T-helper 2 cell treated with Interferon-gamma antibody and Interleukin-4, amounts not matched to agents 100 ng/mL and 5 ng/mL, for 36 hours (primary cell): ENCODE measurements around the gene PLA2G4D. TPM values are rescaled to one million over a fixed set of nuclear protein-coding genes. Genes with fewer than 3 reads are reported as not detected.
"Not testable (repeated sequence)": the region's sequence is repeated elsewhere in the genome, so short reads cannot be mapped to it uniquely, and the experiment has no call there.

Experiments
- intact Hi-C: fragments of 100-400 bp; cut with micrococcal nuclease; formaldehyde crosslinking; loops from one replicate; pipeline ENCODE4 v1.15.1; 2023
- total RNA-seq: library from RNA; stranded (reverse); gene quantifications from 2 replicates; pipeline ENCODE4 v1.2.3, GENCODE V29; 2022

The PLA2G4D gene
- total RNA-seq, 1 donor from 2014 or later, result not detected

GRCh38 chr15:42092398-42093318 lies 1.7 kb downstream of the PLA2G4D start:
- intact Hi-C loops, result no loop called here

DNA sequence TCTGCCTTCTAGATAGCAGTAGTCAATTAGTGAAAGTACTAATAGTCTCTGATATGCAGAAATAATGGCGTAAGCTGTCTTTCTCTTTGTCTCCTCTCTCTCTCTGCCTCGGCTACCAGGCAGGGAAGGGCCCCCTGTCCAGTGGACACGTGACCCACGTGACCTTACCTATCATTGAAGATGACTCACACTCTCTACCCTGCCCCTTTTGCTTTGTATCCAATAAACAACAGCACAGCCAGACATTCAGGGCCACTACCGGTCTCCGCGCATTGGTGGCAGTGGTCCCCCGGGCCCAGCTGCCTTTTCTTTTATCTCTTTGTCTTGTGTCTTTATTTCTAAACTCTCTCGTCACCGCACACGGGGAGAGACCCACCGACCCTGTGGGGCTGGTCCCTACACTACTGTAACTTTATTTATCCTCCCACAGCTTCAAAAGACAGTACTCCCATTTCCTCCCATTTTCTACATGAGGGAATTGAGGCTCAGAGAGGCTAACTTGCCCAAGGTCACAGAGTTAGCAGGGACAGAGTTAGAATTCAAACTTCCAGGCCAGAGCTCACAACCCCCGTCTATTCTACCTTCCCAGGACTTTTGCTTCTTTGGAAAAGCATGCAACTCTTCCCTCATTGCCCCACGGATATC lies 2.5 kb downstream of the PLA2G4D start:
- intact Hi-C loops, result not testable (repeated sequence)

- intact Hi-C loops, result no loop called here
These were observed 3.6 kb downstream of the PLA2G4D start for GRCh38 chr15:42090781-42091180.

DNA sequence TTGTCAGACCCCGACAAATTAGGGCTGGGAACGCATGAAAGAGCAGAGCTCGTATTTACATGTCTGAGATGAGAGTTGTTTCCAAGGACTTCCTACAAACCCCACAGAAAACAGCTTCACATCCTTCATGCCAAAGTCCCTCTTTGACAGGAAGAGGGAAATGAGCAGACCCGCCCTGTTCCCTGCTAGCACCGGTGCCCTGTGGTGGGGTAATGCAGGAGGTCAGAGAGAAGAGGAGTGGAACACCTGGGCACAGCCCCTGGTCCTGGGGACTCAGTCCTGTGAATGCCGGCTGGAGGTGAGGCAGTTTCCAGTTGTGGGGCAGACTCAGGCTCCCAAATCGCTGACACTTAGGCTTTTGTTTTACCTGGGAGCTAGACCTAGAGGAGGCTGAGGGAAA lies 4.0 kb downstream of the PLA2G4D start:
- intact Hi-C loops, result no loop called here

GRCh38 chr15:42089942-42090341 lies 4.4 kb downstream of the PLA2G4D start:
- intact Hi-C loops, result no loop called here

- intact Hi-C loops, result no loop called here
These were observed 5.3 kb downstream of the PLA2G4D start for GRCh38 chr15:42088801-42089640.

- intact Hi-C loops, result no loop called here
These were observed 6.2 kb downstream of the PLA2G4D start for GRCh38 chr15:42087926-42088800.

GRCh38 chr15:42087460-42087859 lies 6.9 kb downstream of the PLA2G4D start:
- intact Hi-C loops, result no loop called here

- intact Hi-C loops, result no loop called here
These were observed 8.6 kb downstream of the PLA2G4D start for GRCh38 chr15:42085721-42086120.

GRCh38 chr15:42085236-42085605 lies 9.1 kb downstream of the PLA2G4D start:
- intact Hi-C loops, result no loop called here

GRCh38 chr15:42084465-42085235 lies 9.7 kb downstream of the PLA2G4D start:
- intact Hi-C loops, result loop anchor here (1.0 kb wide), 1 partner anchor 95 kb away; no protein-coding TSS in a partner anchor

- intact Hi-C loops, result loop anchor here (1.0 kb wide), 1 partner anchor 95 kb away; no protein-coding TSS in a partner anchor
These were observed 10.4 kb downstream of the PLA2G4D start for GRCh38 chr15:42083916-42084315.

DNA sequence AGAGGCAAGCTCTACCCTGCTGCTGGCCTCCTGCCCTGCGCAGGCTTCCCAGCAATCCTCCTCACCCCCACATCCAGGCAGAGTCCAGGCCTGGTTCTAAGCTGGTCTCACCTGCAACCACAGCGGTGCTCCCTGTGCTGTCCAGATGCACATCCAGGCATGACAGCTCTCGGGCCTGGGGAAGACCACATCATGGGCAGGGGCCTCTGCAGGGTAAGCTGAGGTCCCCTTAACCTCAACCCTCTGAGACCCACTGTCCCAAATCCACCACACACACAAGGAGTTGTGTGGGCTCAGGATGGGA lies 10.8 kb downstream of the PLA2G4D start:
- intact Hi-C loops, result no loop called here

- intact Hi-C loops, result no loop called here
These were observed 11.3 kb downstream of the PLA2G4D start for GRCh38 chr15:42082823-42083604.

DNA sequence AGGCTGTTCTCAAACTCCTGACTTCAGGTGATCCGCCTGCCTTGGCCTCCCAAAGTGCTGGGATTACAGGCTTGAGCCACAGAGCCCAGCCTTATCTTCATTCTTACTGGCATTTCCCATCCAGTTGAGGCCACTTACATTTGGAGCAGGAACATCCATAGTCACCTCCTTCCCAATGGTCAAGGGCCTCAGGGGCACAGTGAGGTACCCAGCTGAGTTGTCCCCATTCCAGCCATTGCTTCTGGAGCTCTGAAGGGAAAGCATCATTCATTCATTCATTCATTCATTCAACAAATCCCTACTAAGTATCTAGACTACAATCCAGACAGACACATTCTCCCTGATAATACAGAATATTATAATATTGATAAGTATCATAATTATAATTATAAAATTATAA lies 12.2 kb downstream of the PLA2G4D start:
- intact Hi-C loops, result no loop called here

DNA sequence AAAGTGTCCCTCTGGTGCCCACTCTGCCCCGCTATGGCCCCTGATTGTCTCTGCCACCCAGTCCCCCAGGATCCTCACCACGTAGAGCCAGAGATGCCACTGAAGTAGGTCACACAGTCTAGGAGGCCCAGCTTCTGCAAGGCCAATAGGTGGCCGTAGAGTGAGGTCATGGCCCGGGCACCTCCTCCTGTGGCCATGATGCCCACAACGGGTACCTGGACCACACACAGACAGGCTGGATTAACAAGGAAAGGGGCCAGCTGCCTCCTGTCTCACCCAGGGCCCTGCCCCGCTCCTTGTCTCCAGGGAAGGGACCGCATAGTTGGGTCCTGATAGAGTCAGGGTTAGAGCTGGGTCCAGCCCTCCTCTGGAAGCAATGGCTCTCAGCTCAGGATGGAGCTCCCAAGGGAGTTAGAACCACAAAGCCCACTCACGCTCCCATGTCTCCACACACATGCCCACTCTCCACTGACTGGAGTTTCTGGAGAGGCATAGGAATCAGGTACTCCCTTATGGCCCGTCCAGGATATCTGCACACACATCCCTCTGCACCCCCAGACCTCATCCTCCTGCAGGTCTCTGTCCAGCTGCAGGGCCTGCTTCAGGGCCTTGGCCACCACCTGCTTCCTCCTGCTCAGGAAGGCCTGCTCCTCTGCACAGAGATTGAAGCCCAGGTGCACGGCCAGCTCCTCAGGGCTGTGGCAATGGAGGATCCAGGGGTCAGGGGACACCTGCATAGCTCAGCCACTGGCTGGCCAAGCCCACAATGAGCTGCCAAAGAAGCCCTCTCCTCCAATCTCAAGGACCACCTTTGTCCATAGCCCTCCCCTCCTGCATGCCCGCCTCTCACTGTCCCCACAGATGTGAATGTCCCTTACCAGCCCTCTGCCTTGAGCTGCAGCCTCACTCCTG lies 13.2 kb downstream of the PLA2G4D start:
- intact Hi-C loops, result no loop called here

DNA sequence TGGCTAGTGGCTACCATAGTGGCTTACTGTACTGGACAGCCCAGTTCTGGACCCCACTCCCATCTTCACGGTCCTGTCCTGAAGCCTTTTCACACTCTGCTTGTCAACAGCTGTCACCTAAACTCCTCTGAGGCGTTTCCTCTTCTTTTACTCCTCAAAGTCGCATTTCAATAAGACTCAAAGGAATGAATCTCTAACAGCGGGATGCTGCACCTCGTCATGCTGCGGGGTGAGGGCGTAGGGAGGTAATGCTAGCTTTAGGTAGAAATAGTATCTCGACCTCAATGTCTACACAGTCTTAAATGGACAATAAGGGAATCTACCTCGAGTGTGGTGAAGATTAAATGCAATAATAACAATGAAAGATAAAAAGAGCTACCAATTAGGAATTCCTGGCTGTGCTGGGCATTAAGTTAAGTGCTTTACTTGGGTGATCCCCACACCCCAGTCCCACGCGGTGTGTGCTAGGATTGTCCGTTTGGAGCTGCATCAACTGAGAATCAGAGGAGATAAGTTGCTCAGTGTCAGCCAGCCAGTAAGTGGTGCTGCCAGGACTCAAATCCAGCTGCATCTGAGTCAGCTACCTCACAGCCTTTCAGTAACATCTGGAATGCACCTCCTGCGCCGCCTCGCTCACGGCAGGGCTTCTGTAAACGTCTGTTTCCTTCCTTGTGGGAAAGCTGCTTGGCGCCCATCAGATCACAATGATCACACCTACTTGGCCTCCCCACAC lies 14.0 kb downstream of the PLA2G4D start:
- intact Hi-C loops, result no loop called here
